Endothelial cell (in vitro differentiated cells): ENCODE results near the gene CCNG2. TPM values are rescaled to one million over a fixed set of nuclear protein-coding genes. Genes with fewer than 3 reads are reported as not detected.

Experiments used
- DNase-seq: peaks from one replicate; pipeline ENCODE4 v3.0.0; 2021; ENCODE audit warnings: low spot score
- H3K27ac Mint-ChIP-seq: one replicate; pipeline ENCODE4 v1.8.0; 2021; ENCODE audit warnings: mixed read lengths, inconsistent platforms; ENCODE audit not compliant: unreplicated experiment
- H3K27me3 Mint-ChIP-seq: one replicate; pipeline ENCODE4 v1.8.0; 2021; ENCODE audit warnings: mild to moderate bottlenecking, moderate library complexity, mixed read lengths, inconsistent platforms; ENCODE audit not compliant: unreplicated experiment
- H3K36me3 Mint-ChIP-seq: one replicate; pipeline ENCODE4 v1.8.0; 2021; ENCODE audit warnings: mild to moderate bottlenecking, low read depth, mixed read lengths, inconsistent platforms; ENCODE audit not compliant: unreplicated experiment
- H3K4me1 Mint-ChIP-seq: one replicate; pipeline ENCODE4 v1.8.0; 2021; ENCODE audit warnings: mild to moderate bottlenecking, mixed read lengths, inconsistent platforms; ENCODE audit not compliant: unreplicated experiment
- H3K4me3 Mint-ChIP-seq: one replicate; pipeline ENCODE4 v1.8.0; 2021; ENCODE audit warnings: mild to moderate bottlenecking, mixed read lengths, inconsistent platforms; ENCODE audit not compliant: unreplicated experiment
- H3K9me3 Mint-ChIP-seq: one replicate; pipeline ENCODE4 v1.8.0; 2021; ENCODE audit warnings: mixed read lengths, inconsistent platforms; ENCODE audit not compliant: unreplicated experiment
- CTCF ChIP-seq: fragments of 200-600 bp; sonication (generic); IDR thresholded peaks from one replicate; pipeline ENCODE4 v1.5.0; 2021; ENCODE audit warnings: antibody characterized with exemption; ENCODE audit not compliant: unreplicated experiment
- total RNA-seq: library from RNA; stranded (reverse); fragmentation: NEBNext Ultra II Directional; extraction: Animal tissue kit (Norgen Biotek cat#: 25700); gene quantifications from one replicate; pipeline ENCODE4 v1.2.1, GENCODE V29; 2021; ENCODE audit not compliant: unreplicated experiment

The CCNG2 gene
- total RNA-seq, 1 donor from 2014 or later: 67.0 TPM

GRCh38 chr4:77120886-77121508 is 36.0 kb upstream of the CCNG2 start:
- Mint-ChIP-seq H3K27me3 (peaks cover 1% of the 10 kb centered on the region), H3K4me3 (no peak overlapping the region), H3K9me3 (no peaks in the 10 kb centered on the region), H3K4me1 (peaks cover 4% of the 10 kb centered on the region), H3K27ac (no peak overlapping the region), H3K36me3 (no peaks in the 10 kb centered on the region)
- no peak for TF ChIP-seq CTCF
- no peak for DNase-seq

GRCh38 chr4:77121736-77122240 is 35.2 kb upstream of the CCNG2 start:
- Mint-ChIP-seq H3K36me3 (no peaks in the 10 kb centered on the region), H3K9me3 (no peaks in the 10 kb centered on the region), H3K27me3 (peaks cover 1% of the 10 kb centered on the region), H3K27ac (no peak overlapping the region), H3K4me1 (peaks cover 6% of the 10 kb centered on the region), H3K4me3 (no peak overlapping the region)
- TF ChIP-seq CTCF: no peak
- DNase-seq: no peak

- Mint-ChIP-seq H3K4me3 (no peak overlapping the region), H3K4me1 (peaks cover 14% of the 10 kb centered on the region), H3K9me3 (no peaks in the 10 kb centered on the region), H3K27me3 (peaks cover 1% of the 10 kb centered on the region), H3K27ac (no peak overlapping the region), H3K36me3 (no peaks in the 10 kb centered on the region)
- no peak for DNase-seq
- no peak for TF ChIP-seq CTCF
These were observed 34.4 kb upstream of the CCNG2 start for GRCh38 chr4:77122656-77123055.

- H3K4me1 Mint-ChIP-seq: peaks cover 16% of the 10 kb centered on the region
- no peak overlapping the region for H3K27ac Mint-ChIP-seq
- H3K27me3 Mint-ChIP-seq: peaks cover 1% of the 10 kb centered on the region
- DNase-seq: no peak
- no peaks in the 10 kb centered on the region for H3K36me3 Mint-ChIP-seq
- no peaks in the 10 kb centered on the region for H3K9me3 Mint-ChIP-seq
- no peak for TF ChIP-seq CTCF
- no peak overlapping the region for H3K4me3 Mint-ChIP-seq
These were observed 33.6 kb upstream of the CCNG2 start for GRCh38 chr4:77123411-77123810.

GRCh38 chr4:77124576-77124975 is 32.4 kb upstream of the CCNG2 start:
- no peak for TF ChIP-seq CTCF
- Mint-ChIP-seq H3K9me3 (no peaks in the 10 kb centered on the region), H3K27ac (no peak overlapping the region), H3K36me3 (no peaks in the 10 kb centered on the region), H3K27me3 (peaks cover 1% of the 10 kb centered on the region), H3K4me3 (no peak overlapping the region), H3K4me1 (peaks cover 16% of the 10 kb centered on the region)
- no peak for DNase-seq
